OCI-LY1 (cell line): ENCODE results near the gene CUL2.

Experiments used
- H2AFZ ChIP-seq: fragments of 200-600 bp; sonication (generic), shearing (Covaris generic); 2 replicates; pipeline ENCODE4 v1.6.0; 2014; ENCODE audit warnings: antibody characterized with exemption, mild to moderate bottlenecking, low read length
- H3F3A ChIP-seq: fragments of 200-600 bp; sonication (generic), shearing (Covaris generic); 2 replicates; pipeline ENCODE4 v1.6.0; 2014; ENCODE audit warnings: mild to moderate bottlenecking, antibody characterized with exemption, low read length, moderate library complexity; ENCODE audit not compliant: insufficient read depth
- H3K27ac ChIP-seq: fragments of 200-600 bp; sonication (generic); 2 replicates; pipeline ENCODE4 v1.5.1; 2014; ENCODE audit warnings: low read length, mixed run types, mild to moderate bottlenecking, low read depth; ENCODE audit not compliant: poor library complexity, severe bottlenecking
- H3K27me3 ChIP-seq: fragments of 200-600 bp; sonication (generic); 2 replicates; pipeline ENCODE4 v1.6.0; 2014; ENCODE audit warnings: antibody characterized with exemption, mild to moderate bottlenecking, low read length, moderate library complexity; ENCODE audit not compliant: insufficient read depth
- H3K36me3 ChIP-seq: fragments of 200-600 bp; sonication (generic); 2 replicates; pipeline ENCODE4 v1.6.1; 2014; ENCODE audit warnings: mild to moderate bottlenecking, antibody characterized with exemption, low read length, moderate library complexity, mixed read lengths; ENCODE audit not compliant: insufficient read depth
- H3K4me1 ChIP-seq: fragments of 200-600 bp; sonication (generic); 2 replicates; pipeline ENCODE4 v1.5.1; 2014; ENCODE audit warnings: mild to moderate bottlenecking, low read length, moderate library complexity; ENCODE audit not compliant: insufficient read depth, severe bottlenecking
- H3K4me2 ChIP-seq: fragments of 200-600 bp; sonication (generic), shearing (Covaris generic); 2 replicates; pipeline ENCODE4 v1.6.1; 2014; ENCODE audit warnings: low read length
- H3K4me3 ChIP-seq: fragments of 200-600 bp; sonication (generic); 2 replicates; pipeline ENCODE4 v1.5.1; 2014; ENCODE audit warnings: low read length, low read depth, mild to moderate bottlenecking, mixed read lengths; ENCODE audit not compliant: poor library complexity, severe bottlenecking
- H3K79me2 ChIP-seq: fragments of 200-600 bp; shearing (Covaris generic); 2 replicates; pipeline ENCODE4 v1.6.1; 2016; ENCODE audit warnings: mixed run types, low read length, mixed read lengths; ENCODE audit not compliant: insufficient read depth
- H3K9ac ChIP-seq: fragments of 200-600 bp; sonication (generic), shearing (Covaris generic); 2 replicates; pipeline ENCODE4 v1.6.1; 2014; ENCODE audit warnings: mild to moderate bottlenecking, low read length, mixed read lengths
- H3K9me2 ChIP-seq: fragments of 200-600 bp; sonication (generic), shearing (Covaris generic); 2 replicates; pipeline ENCODE4 v1.6.1; 2014; ENCODE audit warnings: low read depth, mild to moderate bottlenecking, low read length, mixed read lengths
- H3K9me3 ChIP-seq: fragments of 200-600 bp; shearing (Covaris generic); 2 replicates; pipeline ENCODE4 v1.6.1; 2014; ENCODE audit warnings: low read length, mixed read lengths
- H4K20me1 ChIP-seq: fragments of 200-600 bp; sonication (generic), shearing (Covaris generic); 2 replicates; pipeline ENCODE4 v1.6.0; 2016; ENCODE audit warnings: mild to moderate bottlenecking, low read length; ENCODE audit not compliant: insufficient read depth
- CTCF ChIP-seq: fragments of 200-600 bp; sonication (generic), shearing (Covaris generic); IDR thresholded peaks from 2 replicates; pipeline ENCODE4 v1.5.1; 2017; ENCODE audit warnings: mild to moderate bottlenecking, antibody characterized with exemption, low read length, moderate library complexity, mixed read lengths
- EZH2 ChIP-seq: fragments of 200-600 bp; sonication (generic), shearing (Covaris generic); IDR thresholded peaks from 2 replicates; pipeline ENCODE4 v1.8.0; 2017; ENCODE audit warnings: borderline replicate concordance, mixed run types, mild to moderate bottlenecking, antibody characterized with exemption, low read length, moderate library complexity, mixed read lengths

Gene CUL2

GRCh38 chr10:34962866-34963265 lies 127.3 kb downstream of the CUL2 start:
- no peak overlapping the region for H3K9ac ChIP-seq
- no peaks in the 10 kb centered on the region; the same call in 1 of the 2 replicates for H3K27me3 ChIP-seq
- no peak overlapping the region for H3K27ac ChIP-seq
- no peak for TF ChIP-seq EZH2
- no peak for TF ChIP-seq CTCF
- no peaks in the 10 kb centered on the region for H3F3A ChIP-seq
- no peaks in the 10 kb centered on the region for H3K9me3 ChIP-seq
- H3K4me3 ChIP-seq, result no peak overlapping the region
- H3K79me2 ChIP-seq, result no peaks in the 10 kb centered on the region
- no peak overlapping the region for H3K4me2 ChIP-seq
- H3K36me3 ChIP-seq, result no peaks in the 10 kb centered on the region
- H2AFZ ChIP-seq, result no peak overlapping the region
- H3K9me2 ChIP-seq, result no peaks in the 10 kb centered on the region
- H3K4me1 ChIP-seq, result no peaks in the 10 kb centered on the region
- H4K20me1 ChIP-seq, result no peaks in the 10 kb centered on the region

GRCh38 chr10:34960983-34961382 lies 129.2 kb downstream of the CUL2 start:
- Histone ChIP-seq H3K27me3 (no peaks in the 10 kb centered on the region; the same call in 1 of the 2 replicates), H3K9me2 (no peaks in the 10 kb centered on the region), H3K4me3 (no peak overlapping the region), H3K4me2 (no peak overlapping the region), H4K20me1 (no peaks in the 10 kb centered on the region), H3K27ac (no peak overlapping the region), H3K9ac (no peak overlapping the region), H3K4me1 (no peaks in the 10 kb centered on the region), H3K36me3 (no peaks in the 10 kb centered on the region), H3K79me2 (no peaks in the 10 kb centered on the region), H3F3A (no peaks in the 10 kb centered on the region), H3K9me3 (no peaks in the 10 kb centered on the region), H2AFZ (no peak overlapping the region)
- TF ChIP-seq CTCF (no peak), EZH2 (no peak)

GRCh38 chr10:34959786-34960185 lies 130.4 kb downstream of the CUL2 start:
- no peak overlapping the region for H2AFZ ChIP-seq
- TF ChIP-seq CTCF, result no peak
- TF ChIP-seq EZH2, result no peak

More at GRCh38 chr10:34959786-34960185, 130.4 kb downstream of the CUL2 start:
- H3K4me3 ChIP-seq, result no peak overlapping the region
- H3K9me2 ChIP-seq, result no peaks in the 10 kb centered on the region
- H3F3A ChIP-seq, result no peaks in the 10 kb centered on the region
- H3K9ac ChIP-seq, result no peak overlapping the region
- no peaks in the 10 kb centered on the region for H4K20me1 ChIP-seq
- H3K9me3 ChIP-seq, result no peaks in the 10 kb centered on the region
- H3K27ac ChIP-seq, result no peak overlapping the region
- no peak overlapping the region for H3K4me2 ChIP-seq
- H3K4me1 ChIP-seq, result no peaks in the 10 kb centered on the region
- no peaks in the 10 kb centered on the region; the same call in 1 of the 2 replicates for H3K27me3 ChIP-seq
- H3K79me2 ChIP-seq, result no peaks in the 10 kb centered on the region
- H3K36me3 ChIP-seq, result no peaks in the 10 kb centered on the region
